ENCODE data around the gene GRK4. TPM values are rescaled to one million over a fixed set of nuclear protein-coding genes. Genes with fewer than 3 reads are reported as not detected.

Gene GRK4
- total RNA-seq, 3 donors from 2014 or later, result 3.8 to 6.9 (median 5.8) TPM

DNA sequence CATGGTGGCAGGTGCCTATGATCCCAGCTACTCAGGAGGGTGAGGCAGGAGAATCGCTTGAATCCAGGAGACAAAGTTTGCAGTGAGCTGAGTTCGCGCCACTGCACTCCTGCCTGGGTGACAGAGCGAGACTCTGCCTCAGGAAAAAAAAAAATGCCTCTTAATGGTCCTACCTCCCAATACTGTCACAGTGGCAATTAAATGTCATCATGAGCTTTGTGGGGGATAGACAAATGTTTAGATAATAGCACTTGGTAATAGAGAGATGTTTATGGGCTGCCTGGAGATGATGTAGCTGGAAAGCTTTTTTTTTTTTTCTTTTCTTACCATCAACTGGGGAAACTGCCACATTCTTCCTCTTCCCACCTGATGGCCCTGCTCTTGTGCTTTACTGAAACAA, 33.0 kb downstream of the GRK4 start:
- Histone ChIP-seq H3K36me3 (no peaks in the 10 kb centered on the region), H3K4me1 (no peaks in the 10 kb centered on the region), H3K27me3 (no peaks in the 10 kb centered on the region), H3K27ac (no peak overlapping the region), H3K9me3 (no peaks in the 10 kb centered on the region), H3K4me3 (no peak overlapping the region)
- no peak for TF ChIP-seq POLR2AphosphoS5 (IDR thresholded peaks at IDR 0.05)
- intact Hi-C loops (cut with DNase I; ENCODE audit: low total_unique reads), result loop anchor here (5.0 kb wide), 1 partner anchor 751 kb away; no protein-coding TSS in a partner anchor
- DNase-seq (ENCODE audit: low spot score in 2 of 2), result no peak

DNA sequence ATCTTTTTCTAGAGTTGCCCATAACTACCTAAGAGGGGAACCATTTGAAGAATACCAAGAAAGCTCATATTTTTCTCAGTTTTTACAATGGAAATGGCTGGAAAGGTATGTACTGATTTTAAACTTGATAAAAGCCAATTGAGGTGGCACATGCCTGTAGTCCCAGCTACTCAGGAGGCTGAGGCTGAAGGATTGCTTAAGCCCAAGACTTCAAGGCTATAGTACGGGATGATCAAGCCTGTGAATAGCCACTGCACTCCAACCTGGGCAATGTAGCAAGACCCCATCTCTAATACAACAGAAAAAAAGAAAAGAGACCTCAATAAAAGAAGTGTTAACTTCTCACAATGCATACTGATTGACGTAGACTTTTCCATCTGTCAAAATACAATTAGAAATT, 44.4 kb downstream of the GRK4 start:
- no peak overlapping the region for H3K4me3 ChIP-seq
- no peaks in the 10 kb centered on the region for H3K36me3 ChIP-seq
- no peak for DNase-seq (ENCODE audit: low spot score in 2 of 2)
- intact Hi-C loops (cut with DNase I; ENCODE audit: low total_unique reads), result no loop called here
- H3K9me3 ChIP-seq, result no peaks in the 10 kb centered on the region
- H3K27me3 ChIP-seq, result no peaks in the 10 kb centered on the region
- no peaks in the 10 kb centered on the region for H3K4me1 ChIP-seq
- no peak for TF ChIP-seq POLR2A (IDR thresholded peaks at IDR 0.05)
- TF ChIP-seq, protein P1, sequence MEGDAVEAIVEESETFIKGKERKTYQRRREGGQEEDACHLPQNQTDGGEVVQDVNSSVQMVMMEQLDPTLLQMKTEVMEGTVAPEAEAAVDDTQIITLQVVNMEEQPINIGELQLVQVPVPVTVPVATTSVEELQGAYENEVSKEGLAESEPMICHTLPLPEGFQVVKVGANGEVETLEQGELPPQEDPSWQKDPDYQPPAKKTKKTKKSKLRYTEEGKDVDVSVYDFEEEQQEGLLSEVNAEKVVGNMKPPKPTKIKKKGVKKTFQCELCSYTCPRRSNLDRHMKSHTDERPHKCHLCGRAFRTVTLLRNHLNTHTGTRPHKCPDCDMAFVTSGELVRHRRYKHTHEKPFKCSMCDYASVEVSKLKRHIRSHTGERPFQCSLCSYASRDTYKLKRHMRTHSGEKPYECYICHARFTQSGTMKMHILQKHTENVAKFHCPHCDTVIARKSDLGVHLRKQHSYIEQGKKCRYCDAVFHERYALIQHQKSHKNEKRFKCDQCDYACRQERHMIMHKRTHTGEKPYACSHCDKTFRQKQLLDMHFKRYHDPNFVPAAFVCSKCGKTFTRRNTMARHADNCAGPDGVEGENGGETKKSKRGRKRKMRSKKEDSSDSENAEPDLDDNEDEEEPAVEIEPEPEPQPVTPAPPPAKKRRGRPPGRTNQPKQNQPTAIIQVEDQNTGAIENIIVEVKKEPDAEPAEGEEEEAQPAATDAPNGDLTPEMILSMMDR (IDR thresholded peaks at IDR 0.05), result no peak
- TF ChIP-seq POLR2AphosphoS5 (IDR thresholded peaks at IDR 0.05), result no peak
- H3K27ac ChIP-seq, result no peak overlapping the region

DNA sequence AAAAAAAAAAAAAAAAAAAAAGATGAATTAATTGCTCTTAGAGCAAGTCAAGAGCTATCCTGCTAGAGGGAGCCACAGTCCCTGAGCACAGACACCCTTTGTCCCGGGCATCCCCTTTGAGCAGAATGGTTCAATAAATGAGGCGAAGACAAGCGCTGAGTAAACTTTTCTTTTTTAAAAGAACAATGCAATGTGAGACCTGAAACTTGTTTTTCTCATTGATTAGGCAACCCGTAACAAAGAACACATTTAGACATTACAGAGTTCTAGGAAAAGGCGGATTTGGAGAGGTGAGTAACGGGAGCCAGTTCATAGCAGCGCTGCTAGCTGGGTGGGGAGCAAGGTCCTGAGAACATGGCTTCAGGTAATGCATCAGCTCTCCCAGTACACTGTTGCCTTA, 46.1 kb downstream of the GRK4 start:
- no peak for DNase-seq (ENCODE audit: low spot score in 2 of 2)
- TF ChIP-seq, protein P1 (IDR thresholded peaks at IDR 0.05), result no peak
- peak in 1 of 3 donors; percentile 34 for TF ChIP-seq POLR2AphosphoS5 (IDR thresholded peaks at IDR 0.05)

DNA sequence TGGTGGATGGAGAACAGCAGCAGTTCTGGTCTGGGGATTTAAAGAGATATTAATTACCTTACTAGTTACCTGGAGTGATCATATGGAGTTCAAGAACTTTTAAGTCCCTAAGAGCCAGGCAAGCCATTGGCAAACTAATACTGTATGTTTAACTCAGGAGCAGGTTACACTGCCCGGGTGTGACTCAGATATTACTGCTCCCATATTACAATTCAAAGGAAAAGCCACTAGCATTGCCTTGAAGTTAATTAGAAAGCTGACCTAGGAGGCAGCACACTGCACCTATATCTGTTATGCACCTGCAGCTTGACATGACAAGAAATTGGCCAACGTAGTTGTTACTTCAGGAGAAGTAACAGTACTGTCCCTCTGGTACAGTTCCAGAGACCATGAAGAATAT, 47.2 kb downstream of the GRK4 start:
- Histone ChIP-seq H3K27ac (peak overlapping the region; percentile 30 to 71), H3K36me3 (no peaks in the 10 kb centered on the region), H3K27me3 (no peaks in the 10 kb centered on the region), H3K9me3 (no peaks in the 10 kb centered on the region), H3K4me3 (no peak overlapping the region), H3K4me1 (no peaks in the 10 kb centered on the region)
- intact Hi-C loops (cut with DNase I; ENCODE audit: low total_unique reads), result no loop called here
- TF ChIP-seq POLR2AphosphoS5 (IDR thresholded peaks at IDR 0.05) (no peak), POLR2A (IDR thresholded peaks at IDR 0.05) (no peak)
- TF ChIP-seq, protein P1 (IDR thresholded peaks at IDR 0.05), result no peak
- DNase-seq (ENCODE audit: low spot score in 2 of 2), result no peak

More for the DNA sequence above, 46.1 kb downstream of the GRK4 start:
- Histone ChIP-seq H3K36me3 (no peaks in the 10 kb centered on the region), H3K4me3 (no peak overlapping the region), H3K9me3 (no peaks in the 10 kb centered on the region), H3K27ac (peak overlapping the region in 1 of 2 donors; percentile 71), H3K4me1 (no peaks in the 10 kb centered on the region), H3K27me3 (no peaks in the 10 kb centered on the region)
- intact Hi-C loops (cut with DNase I; ENCODE audit: low total_unique reads), result no loop called here

DNA sequence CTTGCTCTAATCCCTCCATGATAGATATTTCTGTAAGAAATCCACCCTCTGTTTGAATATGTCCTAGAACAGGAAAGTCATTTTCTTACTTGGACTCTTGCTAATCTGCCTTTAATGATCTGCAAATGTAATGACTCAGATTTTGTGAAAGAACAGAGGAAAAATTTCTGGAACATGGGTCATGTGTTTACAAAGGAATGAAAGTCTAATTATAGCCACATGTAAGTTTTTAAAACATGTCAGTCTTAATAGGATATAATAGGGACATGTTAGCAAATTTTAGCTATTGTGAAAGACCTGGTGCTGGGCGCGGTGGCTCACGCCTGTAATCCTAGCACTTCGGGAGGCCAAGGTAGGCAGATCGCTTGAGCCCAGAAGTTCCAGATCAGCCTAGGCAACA, 47.6 kb downstream of the GRK4 start:
- no peak overlapping the region for H3K4me3 ChIP-seq
- H3K36me3 ChIP-seq, result no peaks in the 10 kb centered on the region
- peak in 2 of 3 donors; percentile 24 to 77 for TF ChIP-seq POLR2AphosphoS5 (IDR thresholded peaks at IDR 0.05)
- TF ChIP-seq, protein P1 (IDR thresholded peaks at IDR 0.05), result no peak
- DNase-seq (ENCODE audit: low spot score in 2 of 2), result no peak
- H3K4me1 ChIP-seq, result no peaks in the 10 kb centered on the region
- H3K27me3 ChIP-seq, result no peaks in the 10 kb centered on the region
- no peaks in the 10 kb centered on the region for H3K9me3 ChIP-seq
- intact Hi-C loops (cut with DNase I; ENCODE audit: low total_unique reads), result no loop called here
- peak overlapping the region; percentile 22 to 71 for H3K27ac ChIP-seq

Data from breast epithelium (tissue), 4 donors.